NCI-H2196 (cell line): ENCODE data around the gene GALNT4.

Experiments used
- DNase-seq: peaks from one replicate; lab custom pipeline; 2025; ENCODE audit not compliant: unreplicated experiment; lab: John Stamatoyannopoulos, UW

GALNT4 gene

GRCh38 chr12:89524541-89525304 lies at the start of gene GALNT4:
Gene GALNT4, minus strand, starts transcription at chr12:89524796. Its CDS starts 247 bp downstream, at chr12:89524549.
- DNase-seq = peak; percentile 77

- DNase-seq = no peak
These were observed 48.6 kb upstream of the GALNT4 start for GRCh38 chr12:89573051-89573810.

- DNase-seq = no peak
These were observed 47.0 kb upstream of the GALNT4 start for GRCh38 chr12:89571491-89572195.

GRCh38 chr12:89568484-89568883 lies 43.9 kb upstream of the GALNT4 start:
- DNase-seq = no peak

- DNase-seq = no peak
These were observed 43.2 kb upstream of the GALNT4 start for GRCh38 chr12:89567691-89568239.

- DNase-seq = no peak
These were observed 42.0 kb upstream of the GALNT4 start for GRCh38 chr12:89566615-89567014.

- no peak for DNase-seq
These were observed 40.4 kb upstream of the GALNT4 start for GRCh38 chr12:89565002-89565401.

- DNase-seq = no peak
These were observed 35.2 kb upstream of the GALNT4 start for GRCh38 chr12:89559753-89560152.

GRCh38 chr12:89556976-89557375 lies 32.4 kb upstream of the GALNT4 start:
- no peak for DNase-seq

- no peak for DNase-seq
These were observed 27.8 kb upstream of the GALNT4 start for GRCh38 chr12:89552376-89552775.

GRCh38 chr12:89551747-89552146 lies 27.2 kb upstream of the GALNT4 start:
- no peak for DNase-seq

- no peak for DNase-seq
These were observed 22.5 kb upstream of the GALNT4 start for GRCh38 chr12:89547101-89547500.

- no peak for DNase-seq
These were observed 21.6 kb upstream of the GALNT4 start for GRCh38 chr12:89546151-89546550.

GRCh38 chr12:89544681-89545184 lies 20.1 kb upstream of the GALNT4 start:
- DNase-seq = peak; percentile 82

- DNase-seq = no peak
These were observed 19.4 kb upstream of the GALNT4 start for GRCh38 chr12:89544022-89544421.

- DNase-seq = peak; percentile 76
These were observed 18.5 kb upstream of the GALNT4 start for GRCh38 chr12:89542912-89543592.

GRCh38 chr12:89542236-89542635 lies 17.6 kb upstream of the GALNT4 start:
- no peak for DNase-seq

- no peak for DNase-seq
These were observed 16.0 kb upstream of the GALNT4 start for GRCh38 chr12:89540586-89540985.

GRCh38 chr12:89539426-89540223 lies 15.0 kb upstream of the GALNT4 start:
- no peak for DNase-seq

GRCh38 chr12:89538897-89539296 lies 14.3 kb upstream of the GALNT4 start:
- no peak for DNase-seq
